Measurements from ENCODE around the gene ST7L.
"Not testable (repeated sequence)": the region's sequence is repeated elsewhere in the genome, so short reads cannot be mapped to it uniquely, and the experiment has no call there.

ST7L gene

GRCh38 chr1:112626193-112626592 is 7.3 kb upstream of the ST7L start:
- Histone ChIP-seq H3K4me1 (peaks cover 13 to 98% (median 30%) of the 10 kb centered on the region in 10 experiments), H3K4me2 (peak overlapping the region in 3 of 11 experiments; percentile 31 to 46 (median 43); a peak in 6 of 22 replicates), H3K9me3 (replicated peaks in 1 of 11) (peaks cover 0 to 13% (median 0%) of the 10 kb centered on the region in 11 experiments; a peak in 6 of 22 replicates), H3K9ac (no peak overlapping the region), H3K27me3 (no peaks in the 10 kb centered on the region), H3K4me3 (no peak overlapping the region), H3K36me3 (peaks cover 60 to 95% (median 79%) of the 10 kb centered on the region in 11 experiments), H4K20me1 (peaks cover 98 to 100% (median 100%) of the 10 kb centered on the region in 11 experiments), H3K27ac (no peak overlapping the region)
- no peak for TF ChIP-seq Cebpa-rat (IDR thresholded peaks at IDR 0.05)

GRCh38 chr1:112625696-112626095 is 6.8 kb upstream of the ST7L start:
- TF ChIP-seq Cebpa-rat (IDR thresholded peaks at IDR 0.05), result no peak
- no peak overlapping the region for H3K4me3 ChIP-seq
- peaks cover 56 to 94% (median 75%) of the 10 kb centered on the region in 11 experiments for H3K36me3 ChIP-seq
- peak overlapping the region in 3 of 11 experiments; percentile 31 to 46 (median 43); a peak in 7 of 22 replicates for H3K4me2 ChIP-seq
- peaks cover 0 to 9% (median 0%) of the 10 kb centered on the region in 11 experiments; a peak in 4 of 22 replicates for H3K9me3 ChIP-seq (replicated peaks in 1 of 11)
- H3K9ac ChIP-seq, result no peak overlapping the region
- peaks cover 18 to 100% (median 34%) of the 10 kb centered on the region in 10 experiments for H3K4me1 ChIP-seq
- no peak overlapping the region for H3K27ac ChIP-seq
- peaks cover 98 to 100% (median 100%) of the 10 kb centered on the region in 11 experiments for H4K20me1 ChIP-seq
- no peaks in the 10 kb centered on the region for H3K27me3 ChIP-seq

GRCh38 chr1:112624493-112624892 is 5.6 kb upstream of the ST7L start:
- H4K20me1 ChIP-seq, result peaks cover 88 to 93% (median 93%) of the 10 kb centered on the region in 11 experiments
- peaks cover 20 to 90% (median 37%) of the 10 kb centered on the region in 10 experiments for H3K4me1 ChIP-seq
- H3K36me3 ChIP-seq, result peaks cover 47 to 82% (median 63%) of the 10 kb centered on the region in 11 experiments
- not testable (repeated sequence) for H3K27ac ChIP-seq; H3K9me3 ChIP-seq (replicated peaks in 1 of 11); H3K9ac ChIP-seq; H3K4me3 ChIP-seq; H3K27me3 ChIP-seq
- H3K4me2 ChIP-seq, result peak overlapping the region in 3 of 11 experiments; percentile 31 to 46 (median 43); a peak in 5 of 22 replicates

- H4K20me1 ChIP-seq, result peaks cover 46 to 52% (median 51%) of the 10 kb centered on the region in 11 experiments
- H3K36me3 ChIP-seq, result peaks cover 23 to 47% (median 31%) of the 10 kb centered on the region in 11 experiments; a peak in 20 of 22 replicates
- H3K9ac ChIP-seq, result peak overlapping the region; percentile 94 to 100 (median 98)
- H3K4me3 ChIP-seq, result peak overlapping the region; percentile 76 to 97 (median 88)
- no peaks in the 10 kb centered on the region for H3K27me3 ChIP-seq
- no peak for TF ChIP-seq Cebpa-rat (IDR thresholded peaks at IDR 0.05)
- H3K9me3 ChIP-seq (replicated peaks in 1 of 11), result no peaks in the 10 kb centered on the region
- H3K4me1 ChIP-seq, result peaks cover 29 to 59% (median 38%) of the 10 kb centered on the region in 10 experiments
- H3K27ac ChIP-seq, result peak overlapping the region; percentile 97 to 100 (median 99)
- peak overlapping the region; percentile 76 to 99 (median 93) for H3K4me2 ChIP-seq
These were observed 1.4 kb upstream of the ST7L start for GRCh38 chr1:112620377-112620695.

GRCh38 chr1:112619518-112620376 is 806 bp upstream of the ST7L start, which contains the start of gene CAPZA1:
Gene CAPZA1, plus strand, starts transcription at chr1:112619832. Its CDS starts 13 bp downstream, at chr1:112619845.
- Histone ChIP-seq H3K4me1 (peaks cover 29 to 53% (median 38%) of the 10 kb centered on the region in 10 experiments), H3K4me2 (peak within 1 kb of the TSS; percentile 76 to 99 (median 93))

GRCh38 chr1:112618114-112618720 is 724 bp downstream of the ST7L start:
- peak overlapping the region; percentile 76 to 99 (median 90) for H3K4me2 ChIP-seq
- H3K9ac ChIP-seq, result peak overlapping the region; percentile 94 to 100 (median 98)
- H3K4me3 ChIP-seq, result peak overlapping the region; percentile 76 to 97 (median 88)
- H3K36me3 ChIP-seq, result peaks cover 9 to 40% (median 24%) of the 10 kb centered on the region in 11 experiments; a peak in 21 of 22 replicates
- H3K27ac ChIP-seq, result peak overlapping the region; percentile 97 to 100 (median 99)
- no peak for TF ChIP-seq Cebpa-rat (IDR thresholded peaks at IDR 0.05)
- H3K27me3 ChIP-seq, result no peaks in the 10 kb centered on the region
- peaks cover 25 to 32% (median 30%) of the 10 kb centered on the region in 11 experiments for H4K20me1 ChIP-seq
- H3K9me3 ChIP-seq (replicated peaks in 1 of 11), result no peaks in the 10 kb centered on the region
- H3K4me1 ChIP-seq, result peaks cover 29 to 40% (median 36%) of the 10 kb centered on the region in 10 experiments

More at GRCh38 chr1:112619518-112620376, 806 bp upstream of the ST7L start, which contains the start of gene CAPZA1:
- H3K9me3 ChIP-seq (replicated peaks in 1 of 11), result no peaks in the 10 kb centered on the region
- peaks cover 17 to 46% (median 28%) of the 10 kb centered on the region in 11 experiments; a peak in 20 of 22 replicates for H3K36me3 ChIP-seq
- H3K9ac ChIP-seq, result peak within 1 kb of the TSS; percentile 94 to 100 (median 98)
- no peaks in the 10 kb centered on the region for H3K27me3 ChIP-seq
- H3K4me3 ChIP-seq, result peak within 1 kb of the TSS; percentile 76 to 97 (median 88)
- TF ChIP-seq Cebpa-rat (IDR thresholded peaks at IDR 0.05), result peak in 2 of 11 experiments; percentile 38 to 53; a peak in 2 of 22 replicates
- H3K27ac ChIP-seq, result peak within 1 kb of the TSS; percentile 97 to 100 (median 99)
- peaks cover 40 to 46% (median 45%) of the 10 kb centered on the region in 11 experiments for H4K20me1 ChIP-seq

GRCh38 chr1:112614460-112615065 is 4.4 kb downstream of the ST7L start:
- no peak for TF ChIP-seq Cebpa-rat (IDR thresholded peaks at IDR 0.05)
- peaks cover 28 to 60% (median 49%) of the 10 kb centered on the region in 11 experiments for H3K36me3 ChIP-seq
- no peaks in the 10 kb centered on the region; a peak in 1 of 22 replicates for H4K20me1 ChIP-seq
- no peak overlapping the region for H3K27ac ChIP-seq
- H3K4me1 ChIP-seq, result peaks cover 8 to 18% (median 11%) of the 10 kb centered on the region in 10 experiments
- H3K9ac ChIP-seq, result no peak overlapping the region
- no peaks in the 10 kb centered on the region for H3K27me3 ChIP-seq
- H3K4me3 ChIP-seq, result no peak overlapping the region
- no peaks in the 10 kb centered on the region for H3K9me3 ChIP-seq (replicated peaks in 1 of 11)
- no peak overlapping the region for H3K4me2 ChIP-seq

- H3K9me3 ChIP-seq (replicated peaks in 1 of 11), result no peaks in the 10 kb centered on the region
- H3K4me1 ChIP-seq, result peaks cover 0 to 14% (median 0%) of the 10 kb centered on the region in 10 experiments; a peak in 5 of 20 replicates
- no peak overlapping the region for H3K4me3 ChIP-seq
- H3K9ac ChIP-seq, result no peak overlapping the region
- H3K36me3 ChIP-seq, result peaks cover 52 to 93% (median 69%) of the 10 kb centered on the region in 11 experiments
- 0 out of 22 replicates have a peak, but pooled peaks cover 0 to 4% (median 0%) of the 10 kb centered on the region in 11 experiments for H4K20me1 ChIP-seq
- no peak for TF ChIP-seq Cebpa-rat (IDR thresholded peaks at IDR 0.05)
- no peak overlapping the region for H3K27ac ChIP-seq
- no peak overlapping the region for H3K4me2 ChIP-seq
- H3K27me3 ChIP-seq, result no peaks in the 10 kb centered on the region
These were observed 13.2 kb downstream of the ST7L start for GRCh38 chr1:112605633-112606327.
